GM21786 (cell line): ENCODE results near the gene ALDH3B2.
"Not testable (repeated sequence)": the region's sequence is repeated elsewhere in the genome, so short reads cannot be mapped to it uniquely, and the experiment has no call there.

Source experiments
- ATAC-seq: cut with Tn5 transposase; IDR thresholded peaks from one replicate; pipeline ENCODE4 v1.9.1; 2021; ENCODE audit not compliant: unreplicated experiment

ALDH3B2 gene

GRCh38 chr11:67644472-67645418 is 29.7 kb downstream of the ALDH3B2 start:
- ATAC-seq, result no peak

- no peak for ATAC-seq
These were observed 30.4 kb downstream of the ALDH3B2 start for GRCh38 chr11:67644042-67644441.

- no peak for ATAC-seq
These were observed 32.0 kb downstream of the ALDH3B2 start for GRCh38 chr11:67642173-67643120.

- ATAC-seq, result no peak
These were observed 32.9 kb downstream of the ALDH3B2 start for GRCh38 chr11:67641338-67642172.

- ATAC-seq, result no peak
These were observed 33.6 kb downstream of the ALDH3B2 start for GRCh38 chr11:67640758-67641337.

- no peak for ATAC-seq
These were observed 34.2 kb downstream of the ALDH3B2 start for GRCh38 chr11:67640021-67640757.

GRCh38 chr11:67639438-67639859 is 35.0 kb downstream of the ALDH3B2 start, which contains the start of gene TBX10:
TBX10 (minus strand) TSS chr11:67639763; CDS start chr11:67639472, 291 bp downstream.
- ATAC-seq, result no peak

GRCh38 chr11:67638535-67639437 is 35.6 kb downstream of the ALDH3B2 start:
- no peak for ATAC-seq

- ATAC-seq, result not testable (repeated sequence)
These were observed 37.0 kb downstream of the ALDH3B2 start for GRCh38 chr11:67637441-67637840.

GRCh38 chr11:67636962-67637361 is 37.5 kb downstream of the ALDH3B2 start:
- no peak for ATAC-seq

- no peak for ATAC-seq
These were observed 39.2 kb downstream of the ALDH3B2 start for GRCh38 chr11:67635231-67635521.

GRCh38 chr11:67634366-67635230 is 39.8 kb downstream of the ALDH3B2 start:
- ATAC-seq, result no peak

- no peak for ATAC-seq
These were observed 40.6 kb downstream of the ALDH3B2 start for GRCh38 chr11:67633758-67634365.

- no peak for ATAC-seq
These were observed 41.3 kb downstream of the ALDH3B2 start for GRCh38 chr11:67632982-67633755.

GRCh38 chr11:67632175-67632981 is 42.0 kb downstream of the ALDH3B2 start:
- ATAC-seq, result no peak

- no peak for ATAC-seq
These were observed 42.6 kb downstream of the ALDH3B2 start for GRCh38 chr11:67631853-67632174.
